H1 (cell line): ENCODE data around the gene GRID1. TPM values are rescaled to one million over a fixed set of nuclear protein-coding genes. Genes with fewer than 3 reads are reported as not detected.

ENCODE experiments used
- CTCF ChIA-PET: fragments of 300-600 bp; sonication (Branson Sonifier 250); formaldehyde crosslinking; loops from one replicate; lab custom pipeline; 2021; ENCODE audit not compliant: partially characterized antibody; lab: Charles Lee
- POLR2A ChIA-PET: fragments of 300-600 bp; sonication (Branson Sonifier 250); formaldehyde crosslinking; loops from one replicate; lab custom pipeline; 2021; ENCODE audit warnings: inconsistent platforms; ENCODE audit not compliant: partially characterized antibody; lab: Charles Lee
- DNase-seq, 2 experiments: peaks; one replicate each; pipeline versions ENCODE4 v3.0.0 to v3.0.0-alpha.2; 2010 to 2022; ENCODE audit warnings: low spot score in 2 of 2, low read depth in 1 of 2, mixed read lengths in 1 of 2
- FAIRE-seq: peaks from 2 replicates; lab custom pipeline; 2011; peaks lifted over from hg19 to GRCh38; lab: Jason Lieb, UNC
- H2AFZ ChIP-seq: 2 replicates; pipeline ENCODE4 v1.8.1; 2012; ENCODE audit warnings: low read length, inconsistent platforms
- H2AK5ac ChIP-seq: 2 replicates; pipeline ENCODE4 v1.6.1; 2013; ENCODE audit warnings: low read depth, low read length
- H2BK120ac ChIP-seq: replicated peaks from 2 replicates; pipeline ENCODE3; 2013; ENCODE audit warnings: low read depth, low read length, inconsistent platforms
- H2BK12ac ChIP-seq: 2 replicates; pipeline ENCODE4 v1.6.1; 2013; ENCODE audit warnings: low read depth, low read length
- H2BK15ac ChIP-seq: 2 replicates; pipeline ENCODE4 v1.6.1; 2013; ENCODE audit warnings: low read length
- H2BK20ac ChIP-seq: 2 replicates; pipeline ENCODE4 v1.6.1; 2013; ENCODE audit warnings: low read length
- H2BK5ac ChIP-seq: 2 replicates; pipeline ENCODE4 v1.6.1; 2013; ENCODE audit warnings: low read depth, low read length
- H3K14ac ChIP-seq: 2 replicates; pipeline ENCODE4 v1.6.1; 2013; ENCODE audit warnings: inconsistent platforms; ENCODE audit not compliant: insufficient read length
- H3K18ac ChIP-seq: 2 replicates; pipeline ENCODE4 v1.6.1; 2013; ENCODE audit warnings: low read length; ENCODE audit errors: extremely low read depth
- H3K23ac ChIP-seq: 2 replicates; pipeline ENCODE4 v1.6.1; 2013; ENCODE audit warnings: inconsistent platforms; ENCODE audit not compliant: insufficient read length
- H3K23me2 ChIP-seq: 2 replicates; pipeline ENCODE4 v1.6.1; 2013; ENCODE audit warnings: low read depth, low read length
- H3K27ac ChIP-seq: 2 replicates; pipeline ENCODE4 v1.6.1; 2011; ENCODE audit warnings: low read depth, low read length, inconsistent platforms
- H3K27me3 ChIP-seq, 4 experiments: replicated peaks in 1 of 4; 1 replicate in 1 of 4; 2 replicates in 3 of 4; pipeline versions ENCODE4 v1.6.1 to v1.8.1; 2011 to 2013; ENCODE audit warnings: low read length in 3 of 4, mild to moderate bottlenecking in 3 of 4, inconsistent platforms in 2 of 4, mixed read lengths in 2 of 4, moderate library complexity in 1 of 4; ENCODE audit not compliant: control insufficient read depth in 3 of 4, insufficient read depth in 3 of 4; ENCODE audit errors: extremely low read depth in 1 of 4
- H3K36me3 ChIP-seq, 4 experiments: 2 replicates each; pipeline versions ENCODE4 v1.6.1 to v1.8.1; 2011 to 2013; ENCODE audit warnings: mild to moderate bottlenecking in 4 of 4, low read length in 3 of 4, moderate library complexity in 2 of 4, control low read depth in 1 of 4, inconsistent platforms in 1 of 4; ENCODE audit not compliant: insufficient read depth in 4 of 4, control insufficient read depth in 2 of 4
- H3K4ac ChIP-seq: replicated peaks from 2 replicates; pipeline ENCODE3; 2013; ENCODE audit warnings: low read length, low read depth, mixed read lengths, inconsistent platforms; ENCODE audit not compliant: insufficient read length
- H3K4me1 ChIP-seq, 4 experiments: replicated peaks in 1 of 4; 1 replicate in 1 of 4; 2 replicates in 3 of 4; pipeline versions ENCODE4 v1.6.1 to v1.8.1; 2011 to 2013; ENCODE audit warnings: low read length in 3 of 4, inconsistent platforms in 2 of 4, mixed read lengths in 1 of 4; ENCODE audit not compliant: insufficient read depth in 4 of 4, control insufficient read depth in 3 of 4
- H3K4me2 ChIP-seq, 2 experiments: 2 replicates each; pipeline versions ENCODE4 v1.6.1 to v1.8.1; 2011 to 2013; ENCODE audit warnings: low read depth in 2 of 2, low read length in 2 of 2, control low read depth in 1 of 2, inconsistent platforms in 1 of 2, mild to moderate bottlenecking in 1 of 2; ENCODE audit not compliant: insufficient read depth in 1 of 2
- H3K4me3 ChIP-seq, 4 experiments: fragments of 200-600, 300-600 bp in 1 of 4; sonication (generic), shearing (Covaris generic), sonication (Bioruptor Twin) in 1 of 4; 2 replicates each; pipeline versions ENCODE4 v1.5.1 to v1.8.1; 2011 to 2016; ENCODE audit warnings: low read length in 4 of 4, low read depth in 3 of 4, control low read depth in 2 of 4, inconsistent platforms in 2 of 4, mild to moderate bottlenecking in 2 of 4, mixed read lengths in 1 of 4, moderate library complexity in 1 of 4; ENCODE audit not compliant: insufficient read depth in 2 of 4; ENCODE audit errors: extremely low read depth in 1 of 4
- H3K56ac ChIP-seq: replicated peaks from 2 replicates; pipeline ENCODE3; 2013; ENCODE audit warnings: low read depth, mild to moderate bottlenecking, mixed read lengths, low read length, inconsistent platforms; ENCODE audit not compliant: insufficient read length
- H3K79me1 ChIP-seq: 2 replicates; pipeline ENCODE4 v1.6.1; 2013; ENCODE audit warnings: low read depth, low read length, control low read depth
- H3K79me2 ChIP-seq, 2 experiments: 2 replicates each; pipeline versions ENCODE4 v1.6.1 to v1.8.1; 2012 to 2013; ENCODE audit warnings: low read length in 2 of 2, mild to moderate bottlenecking in 2 of 2, inconsistent platforms in 1 of 2; ENCODE audit not compliant: insufficient read depth in 2 of 2, control insufficient read depth in 1 of 2
- H3K9ac ChIP-seq, 4 experiments: replicated peaks in 1 of 4; 1 replicate in 1 of 4; 2 replicates in 3 of 4; pipeline versions ENCODE4 v1.6.1 to v1.8.1; 2011 to 2013; ENCODE audit warnings: low read depth in 3 of 4, low read length in 3 of 4, control low read depth in 2 of 4, mild to moderate bottlenecking in 2 of 4, moderate library complexity in 2 of 4, inconsistent platforms in 1 of 4; ENCODE audit errors: extremely low read depth in 1 of 4
- H3K9me3 ChIP-seq, 2 experiments: 2 replicates each; pipeline versions ENCODE4 v1.6.1 to v1.8.1; 2012 to 2013; ENCODE audit warnings: mild to moderate bottlenecking in 2 of 2, moderate library complexity in 2 of 2, control low read depth in 1 of 2, inconsistent platforms in 1 of 2, low read depth in 1 of 2, low read length in 1 of 2, mixed read lengths in 1 of 2; ENCODE audit not compliant: insufficient read depth in 2 of 2
- H4K20me1 ChIP-seq, 2 experiments: replicated peaks in 1 of 2; 2 replicates each; pipeline versions ENCODE3 to v1.8.1; 2011 to 2013; ENCODE audit warnings: inconsistent platforms in 2 of 2, low read length in 2 of 2, mild to moderate bottlenecking in 1 of 2; ENCODE audit not compliant: insufficient read depth in 2 of 2, control insufficient read depth in 1 of 2
- H4K5ac ChIP-seq: 2 replicates; pipeline ENCODE4 v1.6.1; 2013; ENCODE audit warnings: low read length, low read depth, mixed read lengths, inconsistent platforms; ENCODE audit not compliant: insufficient read length
- H4K8ac ChIP-seq: 2 replicates; pipeline ENCODE4 v1.8.0; 2013; ENCODE audit warnings: mild to moderate bottlenecking, moderate library complexity, low read length, inconsistent platforms; ENCODE audit not compliant: insufficient read depth; ENCODE audit errors: extremely low read depth
- H4K91ac ChIP-seq: replicated peaks from 2 replicates; pipeline ENCODE3; 2013; ENCODE audit warnings: low read length, mixed read lengths, inconsistent platforms; ENCODE audit not compliant: insufficient read length
- BCL11A ChIP-seq, 2 experiments: IDR thresholded peaks; one replicate each; pipeline ENCODE4 v1.6.1; 2011; ENCODE audit warnings: low read depth in 2 of 2, low read length in 2 of 2, mild to moderate bottlenecking in 2 of 2
- BRCA1 ChIP-seq: IDR thresholded peaks from 2 replicates; pipeline ENCODE4 v1.6.1; 2012; ENCODE audit warnings: low read depth, low read length, improper control_type of control experiment
- CBX5 ChIP-seq: fragments of 300-800, 300-1000 bp; sonication (generic); IDR thresholded peaks from 2 replicates; pipeline ENCODE4 v1.7.1; 2016; ENCODE audit warnings: antibody characterized with exemption, low read length, low read depth
- CHD2 ChIP-seq: IDR thresholded peaks from 2 replicates; pipeline ENCODE4 v1.6.1; 2012; ENCODE audit warnings: low read length, improper control_type of control experiment
- CTBP2 ChIP-seq: IDR thresholded peaks from 2 replicates; pipeline ENCODE4 v1.7.0; 2011; ENCODE audit warnings: borderline replicate concordance, mild to moderate bottlenecking, moderate library complexity, mixed read lengths, low read length; ENCODE audit not compliant: insufficient read depth, insufficient read length
- E2F6 ChIP-seq: IDR thresholded peaks from 2 replicates; pipeline ENCODE4 v1.6.1; 2012; ENCODE audit warnings: inconsistent platforms
- EGR1 ChIP-seq: IDR thresholded peaks from 2 replicates; pipeline ENCODE4 v1.6.1; 2011; ENCODE audit warnings: low read depth, low read length, borderline replicate concordance
- MAX ChIP-seq: IDR thresholded peaks from 2 replicates; pipeline ENCODE4 v1.6.1; 2012; ENCODE audit warnings: inconsistent platforms
- POU5F1 ChIP-seq: IDR thresholded peaks from 2 replicates; pipeline ENCODE4 v1.6.1; 2011; ENCODE audit warnings: low read depth, mild to moderate bottlenecking, low read length, moderate library complexity
- RAD21 ChIP-seq, 2 experiments: IDR thresholded peaks in 1 of 2; conservative IDR thresholded peaks in 1 of 2; 2 replicates each; pipeline ENCODE4 v1.6.1; 2011; ENCODE audit warnings: low read depth in 2 of 2, low read length in 2 of 2, improper control_type of control experiment in 1 of 2, inconsistent platforms in 1 of 2, mild to moderate bottlenecking in 1 of 2, moderate library complexity in 1 of 2
- TAF1 ChIP-seq: IDR thresholded peaks from 2 replicates; pipeline ENCODE4 v1.6.1; 2011; ENCODE audit warnings: mild to moderate bottlenecking, low read depth, low read length
- TAF7 ChIP-seq: optimal IDR thresholded peaks from 2 replicates; pipeline ENCODE3; 2011; ENCODE audit warnings: low read depth, mild to moderate bottlenecking, inconsistent platforms, low read length, moderate library complexity, borderline replicate concordance
- WGBS, 2 experiments: shearing (Covaris generic) in 1 of 2; methylation state at CpG; one replicate each; pipeline versions ENCODE4 v1.1.6 to v1.1.7; 2013 to 2015; ENCODE audit warnings: low lambda C conversion rate in 2 of 2, mixed read lengths in 2 of 2, inconsistent platforms in 1 of 2, low coverage in 1 of 2, missing lambda C conversion rate in 1 of 2; ENCODE audit not compliant: insufficient replicate concordance in 2 of 2, insufficient coverage in 1 of 2, insufficient read length in 1 of 2; ENCODE audit errors: extremely low coverage in 1 of 2, missing lambda C conversion rate in 1 of 2; 5-methylcytosine and 5-hydroxymethylcytosine counted together
- polyA plus RNA-seq, 7 experiments: library from polyadenylated mRNA; depleted of rRNA in 3 of 7; stranded (reverse) in 5 of 7; unstranded in 2 of 7; fragments of >200 nt in 5 of 7; fragments of 200-250 nt in 2 of 7; gene quantifications; 1 replicate in 5 of 7; 2 replicates in 1 of 7; 4 replicates in 1 of 7; pipeline versions ENCODE4 v1.2.1 to v1.2.3, GENCODE V29; 2011 to 2013; ENCODE audit warnings: missing spikeins in 2 of 7, mixed read lengths in 2 of 7
- total RNA-seq: library from RNA; stranded (reverse); fragmentation: NEBNext Ultra II Directional; extraction: Animal tissue kit (Norgen Biotek cat#: 25700); gene quantifications from 2 replicates; pipeline ENCODE4 v1.2.1, GENCODE V29; 2021

GRID1 gene
- total and polyA plus RNA-seq, 2 of the 8 experiments (the other 6 are each of a cell fraction or from before 2014, with no cell fraction given), result 0.22 to 0.30 TPM

- Histone ChIP-seq H3K4ac (no peak overlapping the region), H3K56ac (no peak overlapping the region), H3K27ac (no peak overlapping the region), H3K9ac (no peak overlapping the region), H4K20me1 (no peaks in the 10 kb centered on the region), H3K14ac (no peak overlapping the region), H3K9me3 (no peaks in the 10 kb centered on the region), H3K18ac (no peak overlapping the region), H3K4me1 (no peaks in the 10 kb centered on the region), H3K36me3 (no peaks in the 10 kb centered on the region), H2BK12ac (no peak overlapping the region), H3K23me2 (no peaks in the 10 kb centered on the region), H4K91ac (no peak overlapping the region), H3K27me3 (no peaks in the 10 kb centered on the region), H4K5ac (no peak overlapping the region), H2BK15ac (no peak overlapping the region), H3K23ac (no peak overlapping the region), H2BK120ac (no peak overlapping the region), H4K8ac (no peak overlapping the region), H2AK5ac (no peak overlapping the region), H3K79me1 (no peaks in the 10 kb centered on the region), H3K4me2 (no peak overlapping the region), H2AFZ (no peak overlapping the region), H3K4me3 (no peak overlapping the region), H2BK20ac (no peak overlapping the region), H2BK5ac (no peak overlapping the region), H3K79me2 (no peaks in the 10 kb centered on the region)
- POLR2A ChIA-PET, result no interaction called here
- DNase-seq (no peak), FAIRE-seq (no peak)
- CTCF ChIA-PET, result no interaction called here
- 91% methylated on average over 2 of the region's 2 CpGs; no CpG with 5 or more reads in 1 of the 2 experiments for WGBS, 2 experiments
- TF ChIP-seq BRCA1 (no peak), CBX5 (no peak), CTBP2 (no peak), TAF1 (no peak), RAD21 (IDR thresholded peaks at IDR 0.05 in 1 of 2, conservative IDR thresholded peaks at IDR 0.05 in 1 of 2; ENCODE audit: low read depth in 2 of 2, low read length in 2 of 2) (no peak), E2F6 (no peak), BCL11A (IDR thresholded peaks at IDR 0.05; ENCODE audit: low read depth in 2 of 2, low read length in 2 of 2) (no peak), MAX (no peak), POU5F1 (no peak), EGR1 (no peak), TAF7 (no peak), CHD2 (no peak)
Observed at GRCh38 chr10:85557077-85557476, 809.5 kb downstream of the GRID1 start.
